ENCODE results near the gene ATXN1.

The ATXN1 gene

GRCh38 chr6:16358531-16359138, 402.6 kb downstream of the ATXN1 start:
- no peak for DNase-seq (ENCODE audit: low spot score)

- no peak for DNase-seq (ENCODE audit: low spot score)
Measured at GRCh38 chr6:16355699-16356446, 405.4 kb downstream of the ATXN1 start.

- no peak for DNase-seq (ENCODE audit: low spot score)
Measured at GRCh38 chr6:16355238-16355637, 406.0 kb downstream of the ATXN1 start.

- DNase-seq (ENCODE audit: low spot score) = no peak
Measured at GRCh38 chr6:16354692-16355091, 406.6 kb downstream of the ATXN1 start.

- no peak for DNase-seq (ENCODE audit: low spot score)
Measured at GRCh38 chr6:16352821-16353438, 408.3 kb downstream of the ATXN1 start.

- no peak for DNase-seq (ENCODE audit: low spot score)
Measured at GRCh38 chr6:16352258-16352635, 409.0 kb downstream of the ATXN1 start.

- DNase-seq (ENCODE audit: low spot score) = no peak
Measured at GRCh38 chr6:16349544-16349943, 411.7 kb downstream of the ATXN1 start.

GRCh38 chr6:16346831-16347230, 414.4 kb downstream of the ATXN1 start:
- DNase-seq (ENCODE audit: low spot score) = no peak

- DNase-seq (ENCODE audit: low spot score) = peak; percentile 63
Measured at GRCh38 chr6:16345449-16346330, 415.6 kb downstream of the ATXN1 start.

GRCh38 chr6:16344756-16345155, 416.5 kb downstream of the ATXN1 start:
- no peak for DNase-seq (ENCODE audit: low spot score)

- DNase-seq (ENCODE audit: low spot score) = no peak
Measured at GRCh38 chr6:16343593-16343992, 417.7 kb downstream of the ATXN1 start.

GRCh38 chr6:16339265-16339587, 422.0 kb downstream of the ATXN1 start:
- DNase-seq (ENCODE audit: low spot score) = no peak

- DNase-seq (ENCODE audit: low spot score) = peak; percentile 49
Measured at GRCh38 chr6:16338577-16339264, 422.5 kb downstream of the ATXN1 start.

- no peak for DNase-seq (ENCODE audit: low spot score)
Measured at GRCh38 chr6:16337295-16337975, 423.8 kb downstream of the ATXN1 start.

- DNase-seq (ENCODE audit: low spot score) = no peak
Measured at GRCh38 chr6:16336911-16337294, 424.4 kb downstream of the ATXN1 start.

- no peak for DNase-seq (ENCODE audit: low spot score)
Measured at GRCh38 chr6:16336056-16336818, 425.0 kb downstream of the ATXN1 start.

GRCh38 chr6:16335176-16335575, 426.1 kb downstream of the ATXN1 start:
- no peak for DNase-seq (ENCODE audit: low spot score)

- peak; percentile 46 for DNase-seq (ENCODE audit: low spot score)
Measured at GRCh38 chr6:16334671-16335070, 426.6 kb downstream of the ATXN1 start.

- peak; percentile 15 for DNase-seq (ENCODE audit: low spot score)
Measured at GRCh38 chr6:16333580-16333979, 427.7 kb downstream of the ATXN1 start.

- DNase-seq (ENCODE audit: low spot score) = peak; percentile 68
Measured at GRCh38 chr6:16332175-16332542, 429.1 kb downstream of the ATXN1 start.

All from RKO (cell line).